Stimulated activated CD8-positive, alpha-beta memory T cell treated with anti-CD3 and anti-CD28 coated beads, Interleukin-7, amount 100 ng/mL, for 4 hours (primary cell): ENCODE measurements around the gene SORBS2.
"Not testable (repeated sequence)": the region's sequence is repeated elsewhere in the genome, so short reads cannot be mapped to it uniquely, and the experiment has no call there.

ENCODE experiments used
- DNase-seq, 2 donors: peaks; one replicate each; pipeline ENCODE4 v3.0.0-alpha.2; 2020; ENCODE audit warnings: low read depth in 2 of 2

SORBS2 gene, protein sequence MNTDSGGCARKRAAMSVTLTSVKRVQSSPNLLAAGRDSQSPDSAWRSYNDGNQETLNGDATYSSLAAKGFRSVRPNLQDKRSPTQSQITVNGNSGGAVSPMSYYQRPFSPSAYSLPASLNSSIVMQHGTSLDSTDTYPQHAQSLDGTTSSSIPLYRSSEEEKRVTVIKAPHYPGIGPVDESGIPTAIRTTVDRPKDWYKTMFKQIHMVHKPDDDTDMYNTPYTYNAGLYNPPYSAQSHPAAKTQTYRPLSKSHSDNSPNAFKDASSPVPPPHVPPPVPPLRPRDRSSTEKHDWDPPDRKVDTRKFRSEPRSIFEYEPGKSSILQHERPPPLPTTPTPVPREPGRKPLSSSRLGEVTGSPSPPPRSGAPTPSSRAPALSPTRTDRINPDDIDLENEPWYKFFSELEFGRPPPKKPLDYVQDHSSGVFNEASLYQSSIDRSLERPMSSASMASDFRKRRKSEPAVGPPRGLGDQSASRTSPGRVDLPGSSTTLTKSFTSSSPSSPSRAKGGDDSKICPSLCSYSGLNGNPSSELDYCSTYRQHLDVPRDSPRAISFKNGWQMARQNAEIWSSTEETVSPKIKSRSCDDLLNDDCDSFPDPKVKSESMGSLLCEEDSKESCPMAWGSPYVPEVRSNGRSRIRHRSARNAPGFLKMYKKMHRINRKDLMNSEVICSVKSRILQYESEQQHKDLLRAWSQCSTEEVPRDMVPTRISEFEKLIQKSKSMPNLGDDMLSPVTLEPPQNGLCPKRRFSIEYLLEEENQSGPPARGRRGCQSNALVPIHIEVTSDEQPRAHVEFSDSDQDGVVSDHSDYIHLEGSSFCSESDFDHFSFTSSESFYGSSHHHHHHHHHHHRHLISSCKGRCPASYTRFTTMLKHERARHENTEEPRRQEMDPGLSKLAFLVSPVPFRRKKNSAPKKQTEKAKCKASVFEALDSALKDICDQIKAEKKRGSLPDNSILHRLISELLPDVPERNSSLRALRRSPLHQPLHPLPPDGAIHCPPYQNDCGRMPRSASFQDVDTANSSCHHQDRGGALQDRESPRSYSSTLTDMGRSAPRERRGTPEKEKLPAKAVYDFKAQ (N-terminal part only)

DNA sequence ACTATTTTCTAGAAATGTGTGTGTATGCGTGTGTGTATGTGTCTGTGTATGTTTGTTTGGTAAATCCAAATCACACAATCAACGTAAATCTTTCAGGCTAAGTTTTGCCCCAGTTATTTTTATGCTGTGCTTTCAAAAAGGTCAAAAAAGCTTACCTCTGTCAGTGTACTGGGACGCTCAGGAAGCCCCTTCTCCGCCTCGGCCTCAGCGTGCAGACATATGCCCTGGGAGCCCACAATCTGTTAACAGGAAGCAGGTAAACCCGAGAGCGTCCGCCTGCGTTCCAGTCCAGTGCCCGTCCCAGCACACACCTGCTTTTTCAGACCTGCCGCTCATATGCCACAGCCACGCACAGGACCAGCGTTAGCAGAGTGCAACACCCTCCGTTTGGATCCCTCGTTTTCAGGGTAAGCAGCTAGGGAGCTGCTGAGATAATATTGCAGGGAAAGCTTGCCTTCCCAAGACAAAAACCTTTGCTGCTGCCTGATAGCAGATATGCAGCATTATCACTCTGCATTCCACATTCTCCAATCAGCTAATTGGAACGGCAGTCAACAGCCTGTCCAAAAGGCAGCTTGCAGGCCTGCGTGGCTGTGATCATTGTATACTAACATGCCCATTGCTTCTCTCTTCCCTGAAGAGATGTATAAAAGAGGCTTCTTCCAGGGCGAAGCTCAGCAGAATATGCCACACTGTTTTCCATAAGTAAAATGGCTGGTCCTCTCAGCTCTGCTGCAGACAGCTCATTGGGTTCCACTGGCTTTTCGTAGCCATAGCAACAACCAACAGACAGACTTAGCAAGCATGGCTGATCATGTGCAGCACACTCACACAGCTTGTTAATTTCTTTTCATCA, at the start of gene SORBS2:
SORBS2 (minus strand) TSS at position 686 of the 856 bp plus-strand sequence. CDS start 121,623 bp downstream, outside the sequence.
- DNase-seq, result no peak

DNA sequence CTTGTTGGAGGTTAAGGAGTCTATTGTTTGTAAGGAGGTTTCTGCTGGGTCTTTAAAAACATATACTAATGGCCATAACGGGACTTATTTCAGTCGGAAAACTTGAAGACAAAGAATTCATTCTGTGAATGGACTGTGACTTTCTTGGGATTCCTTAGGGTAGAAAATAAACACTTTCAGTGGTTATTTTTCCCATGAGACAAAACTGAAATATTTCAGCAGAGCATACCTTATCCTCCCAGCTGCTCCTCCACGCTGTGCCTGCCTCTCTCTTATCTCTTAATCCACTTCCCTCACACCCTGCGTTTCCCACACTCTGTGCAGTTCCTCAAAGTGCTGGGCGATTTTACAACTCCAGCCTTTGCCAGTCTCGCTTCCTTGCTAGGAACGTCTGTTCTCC, 47.1 kb upstream of the SORBS2 start:
- no peak for DNase-seq

- not testable (repeated sequence) for DNase-seq
Measured at GRCh38 chr4:185857561-185857960, 45.6 kb upstream of the SORBS2 start.

DNA sequence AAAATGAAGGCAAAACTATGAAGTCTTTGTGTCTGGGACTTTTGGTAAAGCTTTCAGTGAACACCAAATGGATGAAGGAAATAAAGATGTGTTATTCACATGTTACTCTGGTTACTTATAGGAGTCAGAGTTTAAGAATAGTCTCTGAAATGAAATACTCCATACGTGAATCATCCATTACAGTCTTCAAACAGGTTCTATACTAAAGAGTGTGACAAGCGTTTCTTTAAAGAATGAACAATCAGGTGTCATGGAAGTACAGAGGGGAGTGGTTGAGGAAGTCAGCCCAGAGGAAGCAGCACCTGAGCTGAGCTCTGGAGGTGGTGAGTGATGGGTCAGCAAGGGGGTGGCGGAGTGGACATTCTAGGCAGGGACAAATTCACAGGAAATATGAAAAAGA, 41.8 kb upstream of the SORBS2 start:
- DNase-seq, result no peak

- DNase-seq, result no peak
Measured at GRCh38 chr4:185852961-185853360, 41.0 kb upstream of the SORBS2 start.

- DNase-seq, result no peak
Measured at GRCh38 chr4:185849664-185850550, 37.9 kb upstream of the SORBS2 start.

- no peak for DNase-seq
Measured at GRCh38 chr4:185847352-185848097, 35.5 kb upstream of the SORBS2 start.

DNA sequence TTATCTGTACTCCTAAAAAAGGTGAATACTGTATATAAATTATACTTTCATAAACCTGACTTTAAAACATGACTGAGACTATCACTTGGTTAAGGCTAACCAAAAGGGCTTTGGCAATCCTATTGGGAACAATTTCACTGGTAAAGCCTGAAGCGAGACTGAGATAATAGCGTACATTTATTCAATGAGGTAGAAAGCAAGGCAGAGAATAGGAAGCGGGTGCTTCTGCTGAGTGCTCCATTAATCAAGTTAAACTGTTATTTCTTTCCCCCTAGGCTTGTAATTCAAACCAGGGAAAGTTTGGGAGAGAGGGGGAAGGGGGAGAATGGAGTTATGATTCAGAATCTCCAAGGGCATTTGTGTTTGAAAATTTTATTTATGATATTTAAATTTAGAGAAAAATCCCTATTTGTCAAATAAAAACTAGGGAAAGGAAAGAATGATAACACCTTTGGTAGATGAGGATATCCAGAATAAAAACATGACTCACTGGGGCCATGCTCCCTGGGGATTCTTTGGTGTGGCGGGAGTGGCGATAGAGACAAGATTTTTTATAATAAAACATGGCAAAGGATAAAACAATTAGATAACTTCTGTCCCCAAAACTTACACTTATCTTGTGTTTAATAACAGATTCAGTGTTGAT, 34.6 kb upstream of the SORBS2 start:
- DNase-seq, result no peak

- DNase-seq, result no peak
Measured at GRCh38 chr4:185845966-185846365, 34.0 kb upstream of the SORBS2 start.

- DNase-seq, result no peak
Measured at GRCh38 chr4:185841451-185841850, 29.5 kb upstream of the SORBS2 start.

DNA sequence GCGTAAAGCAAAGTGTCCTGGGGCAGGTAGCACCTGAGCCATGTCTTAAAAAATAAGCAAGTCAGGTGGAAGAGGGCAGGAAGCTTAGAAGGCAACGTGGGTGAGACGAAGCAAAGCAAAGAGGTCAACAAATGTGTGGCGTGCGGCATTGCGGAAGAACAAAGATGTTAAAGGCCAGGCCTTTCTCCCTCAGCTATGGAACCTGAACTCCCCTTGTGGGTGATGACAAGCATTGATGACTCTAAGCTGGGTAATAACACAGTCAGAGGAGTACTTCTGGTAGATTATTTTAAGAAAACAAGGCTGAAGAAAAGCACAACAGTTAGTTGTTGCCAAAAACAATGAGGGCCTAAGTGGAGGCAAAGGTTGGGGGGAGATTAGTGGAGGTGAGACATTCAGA, 29.0 kb upstream of the SORBS2 start:
- no peak for DNase-seq

DNA sequence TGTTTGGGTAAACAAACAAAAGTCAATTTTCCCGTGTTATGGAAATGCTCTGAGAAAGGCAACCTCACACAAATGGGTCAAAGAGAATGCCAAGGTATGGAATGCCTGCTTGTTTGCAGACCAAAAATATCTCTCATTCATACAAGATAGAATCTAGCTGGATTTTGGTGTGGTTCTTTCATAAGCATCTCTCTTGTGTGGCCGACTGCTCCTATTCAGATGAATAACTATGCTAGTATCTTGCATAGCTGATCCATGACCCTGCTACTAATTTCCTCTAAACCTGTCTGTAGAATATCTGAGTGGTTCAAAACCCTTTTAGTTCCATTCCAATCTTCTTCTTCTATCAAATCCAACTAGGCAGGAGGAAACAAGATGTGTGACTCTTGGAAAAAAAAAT, 28.2 kb upstream of the SORBS2 start:
- no peak for DNase-seq

- no peak for DNase-seq
Measured at GRCh38 chr4:185839770-185840169, 27.8 kb upstream of the SORBS2 start.

DNA sequence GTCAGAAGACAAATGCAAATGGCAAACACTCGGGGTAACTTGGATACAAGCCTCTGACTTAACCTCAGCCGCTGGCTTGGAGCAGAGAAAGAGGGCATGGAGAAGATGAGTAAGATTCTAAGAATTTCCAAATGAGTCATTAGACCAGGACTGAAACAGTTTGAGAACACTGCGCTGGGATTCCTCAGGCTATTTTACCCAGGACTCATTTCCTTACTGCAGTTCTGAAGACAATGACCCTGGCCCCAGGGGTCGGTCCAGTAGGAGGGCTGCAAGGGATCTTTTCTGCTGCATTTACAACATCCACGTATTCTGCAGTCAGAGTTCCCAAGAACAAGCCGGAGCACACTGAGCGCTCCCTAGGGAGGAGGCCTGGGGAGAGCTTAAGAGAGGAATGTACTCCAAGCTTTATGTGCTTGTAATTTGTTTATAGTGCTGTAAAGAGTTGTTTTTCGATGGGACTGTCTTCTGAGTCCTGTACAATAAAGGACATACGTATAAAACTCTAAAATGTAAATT, 27.3 kb upstream of the SORBS2 start:
- DNase-seq, result no peak

DNA sequence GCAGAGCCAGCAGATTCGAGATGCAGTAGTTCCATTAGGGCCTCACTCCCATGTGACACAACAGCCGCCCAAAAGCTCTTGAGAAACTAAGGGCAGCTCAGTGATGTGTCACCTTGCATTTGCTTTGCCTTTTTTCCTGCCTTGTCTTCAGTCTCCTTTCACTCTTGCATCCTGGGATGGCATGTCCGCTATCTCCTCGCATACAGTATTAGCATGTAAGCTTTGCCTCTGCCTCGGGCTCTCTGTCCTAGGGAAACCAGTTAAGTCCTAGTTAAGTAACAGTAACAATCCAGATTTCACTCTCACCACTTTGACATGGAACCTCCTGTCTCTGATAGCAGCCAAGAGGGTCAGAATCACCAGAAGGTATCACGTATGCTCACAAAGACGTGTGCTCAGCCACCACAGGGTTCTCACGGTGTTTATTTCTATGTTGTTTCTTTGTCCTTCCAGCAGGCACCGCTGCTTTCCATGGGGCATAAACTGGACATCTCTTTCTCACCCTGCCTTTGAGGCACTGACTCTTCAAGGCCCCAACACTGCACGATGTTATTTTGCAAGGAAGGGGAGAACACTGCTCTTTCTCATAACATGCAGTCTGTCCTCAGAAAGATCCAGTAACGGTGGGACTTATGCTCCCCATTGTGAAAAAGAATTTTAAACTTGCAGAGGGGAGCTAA, 26.7 kb upstream of the SORBS2 start:
- DNase-seq, result no peak

DNA sequence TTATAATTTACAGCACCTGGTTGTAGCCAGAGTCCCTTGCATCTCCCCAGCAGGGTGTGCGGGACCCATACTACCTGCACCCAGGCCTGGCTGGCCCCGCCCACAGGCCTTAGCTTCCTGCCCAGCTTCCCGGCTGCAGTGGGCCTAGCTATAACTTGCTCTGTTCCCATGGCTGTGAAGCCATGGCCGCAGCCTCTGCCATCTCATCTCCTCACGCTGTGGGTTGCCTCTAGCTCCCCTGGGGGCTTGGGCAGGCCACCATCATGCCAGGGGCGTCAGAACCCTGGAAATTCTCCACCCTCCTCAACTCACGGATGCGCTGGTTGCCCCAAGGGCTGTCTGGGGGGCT, 26.1 kb upstream of the SORBS2 start:
- no peak for DNase-seq

- DNase-seq, result no peak
Measured at GRCh38 chr4:185837415-185838103, 25.6 kb upstream of the SORBS2 start.
